Measurements from ENCODE around the gene REPS1. TPM values are rescaled to one million over a fixed set of nuclear protein-coding genes. Genes with fewer than 3 reads are reported as not detected.
"Not testable (repeated sequence)": the region's sequence is repeated elsewhere in the genome, so short reads cannot be mapped to it uniquely, and the experiment has no call there.

Gene REPS1
- total RNA-seq, 1 donor from 2014 or later: 61.1 TPM

- Histone ChIP-seq H3K4me1 (ENCODE audit: control insufficient read depth in 3 of 3, insufficient read depth in 3 of 3, low read length in 3 of 3) (no peaks in the 10 kb centered on the region), H3K27ac (ENCODE audit: low read depth, low read length) (no peak overlapping the region), H3K27me3 (ENCODE audit: control insufficient read depth in 3 of 3, insufficient read depth in 3 of 3, low read length in 3 of 3) (no peaks in the 10 kb centered on the region), H3K9ac (ENCODE audit: low read depth in 1 of 3, low read length in 3 of 3) (no peak overlapping the region), H3K36me3 (ENCODE audit: control insufficient read depth in 3 of 3, insufficient read depth in 3 of 3, low read length in 3 of 3) (no peaks in the 10 kb centered on the region), H3K4me3 (ENCODE audit: low read length in 3 of 3) (no peak overlapping the region), H3K9me3 (ENCODE audit: control insufficient read depth in 3 of 3, low read length in 3 of 3) (no peaks in the 10 kb centered on the region)
Observed at GRCh38 chr6:139006477-139006876, 18.4 kb upstream of the REPS1 start.

- no peak overlapping the region for H3K9ac ChIP-seq (ENCODE audit: low read depth in 1 of 3, low read length in 3 of 3)
- no peaks in the 10 kb centered on the region for H3K4me1 ChIP-seq (ENCODE audit: control insufficient read depth in 3 of 3, insufficient read depth in 3 of 3, low read length in 3 of 3)
- no peak overlapping the region for H3K27ac ChIP-seq (ENCODE audit: low read depth, low read length)
- H3K4me3 ChIP-seq (ENCODE audit: low read length in 3 of 3): no peak overlapping the region
- H3K36me3 ChIP-seq (ENCODE audit: control insufficient read depth in 3 of 3, insufficient read depth in 3 of 3, low read length in 3 of 3): no peaks in the 10 kb centered on the region
- no peaks in the 10 kb centered on the region for H3K9me3 ChIP-seq (ENCODE audit: control insufficient read depth in 3 of 3, low read length in 3 of 3)
- H3K27me3 ChIP-seq (ENCODE audit: control insufficient read depth in 3 of 3, insufficient read depth in 3 of 3, low read length in 3 of 3): no peaks in the 10 kb centered on the region
Observed at GRCh38 chr6:139003751-139004150, 15.7 kb upstream of the REPS1 start.

GRCh38 chr6:138999949-139000725 lies 12.1 kb upstream of the REPS1 start:
- Histone ChIP-seq H3K9me3 (ENCODE audit: control insufficient read depth in 3 of 3, low read length in 3 of 3) (no peaks in the 10 kb centered on the region), H3K27ac (ENCODE audit: low read depth, low read length) (no peak overlapping the region), H3K4me1 (ENCODE audit: control insufficient read depth in 3 of 3, insufficient read depth in 3 of 3, low read length in 3 of 3) (no peaks in the 10 kb centered on the region), H3K4me3 (ENCODE audit: low read length in 3 of 3) (no peak overlapping the region), H3K9ac (ENCODE audit: low read depth in 1 of 3, low read length in 3 of 3) (no peak overlapping the region), H3K36me3 (ENCODE audit: control insufficient read depth in 3 of 3, insufficient read depth in 3 of 3, low read length in 3 of 3) (no peaks in the 10 kb centered on the region), H3K27me3 (ENCODE audit: control insufficient read depth in 3 of 3, insufficient read depth in 3 of 3, low read length in 3 of 3) (no peaks in the 10 kb centered on the region)

- Histone ChIP-seq H3K4me1 (ENCODE audit: control insufficient read depth in 3 of 3, insufficient read depth in 3 of 3, low read length in 3 of 3) (no peaks in the 10 kb centered on the region), H3K9me3 (ENCODE audit: control insufficient read depth in 3 of 3, low read length in 3 of 3) (no peaks in the 10 kb centered on the region), H3K9ac (ENCODE audit: low read depth in 1 of 3, low read length in 3 of 3) (no peak overlapping the region), H3K27ac (ENCODE audit: low read depth, low read length) (no peak overlapping the region), H3K4me3 (ENCODE audit: low read length in 3 of 3) (no peak overlapping the region), H3K36me3 (ENCODE audit: control insufficient read depth in 3 of 3, insufficient read depth in 3 of 3, low read length in 3 of 3) (no peaks in the 10 kb centered on the region), H3K27me3 (ENCODE audit: control insufficient read depth in 3 of 3, insufficient read depth in 3 of 3, low read length in 3 of 3) (no peaks in the 10 kb centered on the region)
Observed at GRCh38 chr6:138997136-138997535, 9.1 kb upstream of the REPS1 start.

GRCh38 chr6:138996524-138996923 lies 8.5 kb upstream of the REPS1 start:
- no peak overlapping the region for H3K27ac ChIP-seq (ENCODE audit: low read depth, low read length)
- H3K9me3 ChIP-seq (ENCODE audit: control insufficient read depth in 3 of 3, low read length in 3 of 3): no peaks in the 10 kb centered on the region
- no peaks in the 10 kb centered on the region for H3K27me3 ChIP-seq (ENCODE audit: control insufficient read depth in 3 of 3, insufficient read depth in 3 of 3, low read length in 3 of 3)
- no peaks in the 10 kb centered on the region for H3K4me1 ChIP-seq (ENCODE audit: control insufficient read depth in 3 of 3, insufficient read depth in 3 of 3, low read length in 3 of 3)
- H3K36me3 ChIP-seq (ENCODE audit: control insufficient read depth in 3 of 3, insufficient read depth in 3 of 3, low read length in 3 of 3): no peaks in the 10 kb centered on the region
- no peak overlapping the region for H3K9ac ChIP-seq (ENCODE audit: low read depth in 1 of 3, low read length in 3 of 3)
- no peak overlapping the region for H3K4me3 ChIP-seq (ENCODE audit: low read length in 3 of 3)

GRCh38 chr6:138993410-138993809 lies 5.4 kb upstream of the REPS1 start:
- H3K27me3 ChIP-seq (ENCODE audit: control insufficient read depth in 3 of 3, insufficient read depth in 3 of 3, low read length in 3 of 3); H3K27ac ChIP-seq (ENCODE audit: low read depth, low read length); H3K36me3 ChIP-seq (ENCODE audit: control insufficient read depth in 3 of 3, insufficient read depth in 3 of 3, low read length in 3 of 3); H3K9me3 ChIP-seq (ENCODE audit: control insufficient read depth in 3 of 3, low read length in 3 of 3); H3K9ac ChIP-seq (ENCODE audit: low read depth in 1 of 3, low read length in 3 of 3); H3K4me3 ChIP-seq (ENCODE audit: low read length in 3 of 3); H3K4me1 ChIP-seq (ENCODE audit: control insufficient read depth in 3 of 3, insufficient read depth in 3 of 3, low read length in 3 of 3): not testable (repeated sequence)

GRCh38 chr6:138992965-138993364 lies 4.9 kb upstream of the REPS1 start:
- H3K9ac ChIP-seq (ENCODE audit: low read depth in 1 of 3, low read length in 3 of 3); H3K27ac ChIP-seq (ENCODE audit: low read depth, low read length); H3K9me3 ChIP-seq (ENCODE audit: control insufficient read depth in 3 of 3, low read length in 3 of 3); H3K36me3 ChIP-seq (ENCODE audit: control insufficient read depth in 3 of 3, insufficient read depth in 3 of 3, low read length in 3 of 3); H3K27me3 ChIP-seq (ENCODE audit: control insufficient read depth in 3 of 3, insufficient read depth in 3 of 3, low read length in 3 of 3); H3K4me3 ChIP-seq (ENCODE audit: low read length in 3 of 3); H3K4me1 ChIP-seq (ENCODE audit: control insufficient read depth in 3 of 3, insufficient read depth in 3 of 3, low read length in 3 of 3): not testable (repeated sequence)

GRCh38 chr6:138991206-138991605 lies 3.2 kb upstream of the REPS1 start:
- Histone ChIP-seq H3K4me1 (ENCODE audit: control insufficient read depth in 3 of 3, insufficient read depth in 3 of 3, low read length in 3 of 3) (peaks cover 6 to 7% (median 7%) of the 10 kb centered on the region in 3 donors), H3K9me3 (ENCODE audit: control insufficient read depth in 3 of 3, low read length in 3 of 3) (no peaks in the 10 kb centered on the region), H3K27me3 (ENCODE audit: control insufficient read depth in 3 of 3, insufficient read depth in 3 of 3, low read length in 3 of 3) (no peaks in the 10 kb centered on the region), H3K9ac (ENCODE audit: low read depth in 1 of 3, low read length in 3 of 3) (no peak overlapping the region), H3K27ac (ENCODE audit: low read depth, low read length) (no peak overlapping the region), H3K36me3 (ENCODE audit: control insufficient read depth in 3 of 3, insufficient read depth in 3 of 3, low read length in 3 of 3) (no peaks in the 10 kb centered on the region), H3K4me3 (ENCODE audit: low read length in 3 of 3) (no peak overlapping the region)

GRCh38 chr6:138989098-138989983 lies 1.3 kb upstream of the REPS1 start:
- Histone ChIP-seq H3K36me3 (ENCODE audit: control insufficient read depth in 3 of 3, insufficient read depth in 3 of 3, low read length in 3 of 3) (no peaks in the 10 kb centered on the region), H3K9ac (ENCODE audit: low read depth in 1 of 3, low read length in 3 of 3) (no peak overlapping the region), H3K27me3 (ENCODE audit: control insufficient read depth in 3 of 3, insufficient read depth in 3 of 3, low read length in 3 of 3) (no peaks in the 10 kb centered on the region), H3K4me1 (ENCODE audit: control insufficient read depth in 3 of 3, insufficient read depth in 3 of 3, low read length in 3 of 3) (peaks cover 7 to 13% (median 12%) of the 10 kb centered on the region in 3 donors), H3K9me3 (ENCODE audit: control insufficient read depth in 3 of 3, low read length in 3 of 3) (no peaks in the 10 kb centered on the region), H3K27ac (ENCODE audit: low read depth, low read length) (no peak overlapping the region), H3K4me3 (ENCODE audit: low read length in 3 of 3) (no peak overlapping the region)

GRCh38 chr6:138988469-138988834 lies 399 bp upstream of the REPS1 start:
- peaks cover 7 to 13% (median 12%) of the 10 kb centered on the region in 3 donors for H3K4me1 ChIP-seq (ENCODE audit: control insufficient read depth in 3 of 3, insufficient read depth in 3 of 3, low read length in 3 of 3)
- H3K27me3 ChIP-seq (ENCODE audit: control insufficient read depth in 3 of 3, insufficient read depth in 3 of 3, low read length in 3 of 3): no peaks in the 10 kb centered on the region
- no peaks in the 10 kb centered on the region for H3K9me3 ChIP-seq (ENCODE audit: control insufficient read depth in 3 of 3, low read length in 3 of 3)
- peak overlapping the region; percentile 85 for H3K27ac ChIP-seq (ENCODE audit: low read depth, low read length)
- peak overlapping the region; percentile 81 to 92 (median 81) for H3K9ac ChIP-seq (ENCODE audit: low read depth in 1 of 3, low read length in 3 of 3)
- H3K36me3 ChIP-seq (ENCODE audit: control insufficient read depth in 3 of 3, insufficient read depth in 3 of 3, low read length in 3 of 3): no peaks in the 10 kb centered on the region
- peak overlapping the region; percentile 57 to 87 (median 84) for H3K4me3 ChIP-seq (ENCODE audit: low read length in 3 of 3)

All from skeletal muscle tissue (tissue), 4 donors.